ENCODE measurements around the gene ABLIM2.

The ABLIM2 gene

DNA sequence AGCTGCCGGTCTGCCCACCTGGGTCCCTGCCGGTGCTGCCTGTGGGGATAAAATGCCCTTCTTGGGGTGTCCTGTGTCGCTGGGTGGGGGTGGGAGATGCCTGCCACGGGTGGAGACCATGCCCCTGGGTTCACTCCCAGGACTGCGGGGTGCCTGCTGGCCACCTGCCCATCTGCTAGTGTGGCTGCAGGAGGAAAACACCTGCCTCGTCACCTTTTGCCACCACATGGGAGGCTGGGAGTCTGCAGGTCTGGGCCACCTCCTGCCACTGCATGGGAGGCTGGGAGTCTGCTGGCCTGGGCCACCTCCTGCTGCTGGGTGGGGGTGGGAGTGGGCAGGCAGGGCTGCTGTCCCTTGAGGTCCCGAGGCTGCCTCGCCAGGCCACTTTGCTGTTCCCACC, 160.2 kb downstream of the ABLIM2 start:
- no peak for DNase-seq

DNA sequence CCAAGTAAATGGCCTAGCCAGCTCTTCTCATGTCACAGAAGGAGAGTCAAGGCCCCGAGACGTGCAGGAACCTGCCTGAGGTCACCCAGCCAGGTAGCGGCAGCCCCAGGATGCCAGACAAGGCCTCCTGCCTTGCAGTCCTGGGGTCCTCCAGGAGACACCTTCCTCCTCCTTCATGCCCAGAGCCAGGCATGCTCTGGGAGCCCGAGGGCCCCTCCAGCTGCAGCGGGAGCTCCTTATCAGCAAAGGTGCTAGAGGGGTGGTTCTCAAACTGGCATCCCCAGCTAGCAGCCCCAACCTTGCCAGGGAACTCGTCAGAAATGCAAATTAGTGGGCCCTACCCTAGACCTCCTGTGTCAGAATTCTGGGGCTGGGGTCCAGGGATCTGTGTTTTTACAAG, 162.7 kb downstream of the ABLIM2 start:
- DNase-seq: no peak

DNA sequence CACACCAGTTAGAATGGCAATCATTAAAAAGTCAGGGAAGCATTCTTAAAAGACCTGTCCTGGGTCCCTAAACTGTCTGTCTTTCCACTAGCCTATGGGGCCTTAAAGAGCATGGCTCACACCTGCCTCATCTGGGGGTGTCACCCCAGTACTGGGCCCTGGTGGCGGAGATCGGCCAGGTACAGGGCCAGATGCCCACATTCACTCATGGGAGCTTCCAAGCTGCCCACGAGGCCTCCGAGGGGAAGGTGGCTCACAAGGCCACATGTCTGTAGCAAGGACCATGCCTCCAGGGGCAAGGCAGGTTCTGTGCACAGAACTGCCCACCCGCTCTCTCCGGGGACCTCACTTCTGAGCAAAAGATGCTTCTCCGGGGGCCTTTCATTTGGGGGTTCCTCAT, 163.5 kb downstream of the ABLIM2 start:
- no peak for DNase-seq

DNA sequence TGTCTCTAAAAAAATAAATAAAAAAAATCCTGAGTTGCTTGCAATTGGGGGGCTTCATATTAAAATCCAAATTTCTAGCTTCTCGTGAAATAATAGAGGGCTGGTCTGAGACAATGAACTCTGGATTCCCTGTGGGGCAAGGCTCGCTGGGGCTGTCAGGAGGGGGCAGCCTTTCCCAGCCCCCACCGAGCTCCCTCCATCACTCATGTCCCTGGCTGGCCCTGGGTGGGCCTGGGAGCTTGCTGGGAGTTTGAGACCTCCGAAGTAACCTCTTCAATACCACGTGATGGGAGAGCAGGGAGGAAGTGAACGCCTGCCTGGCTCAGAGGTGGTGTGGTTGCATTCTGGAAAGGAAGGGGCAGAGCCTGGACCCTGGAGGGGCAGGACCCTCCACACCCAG, 164.9 kb downstream of the ABLIM2 start:
- DNase-seq: no peak

DNA sequence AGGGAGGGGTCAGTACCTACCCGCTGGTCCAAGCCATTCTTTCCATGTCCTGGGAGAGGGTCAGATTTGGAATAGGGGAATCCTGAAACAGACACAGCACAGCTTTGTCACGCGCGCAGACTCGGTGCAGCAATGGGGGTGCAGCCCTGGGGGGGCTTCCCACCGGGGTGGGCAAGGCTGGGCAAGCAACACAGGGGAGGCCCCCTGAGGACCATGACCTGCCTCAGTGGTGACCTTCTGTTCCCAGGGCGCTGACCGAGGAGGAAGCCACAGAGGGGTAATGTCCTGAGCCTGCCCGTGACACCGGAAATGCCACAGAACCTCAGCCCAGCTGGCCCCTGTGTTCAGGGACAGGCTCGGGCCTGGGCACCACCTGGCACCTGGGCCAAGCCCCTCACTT, 165.8 kb downstream of the ABLIM2 start:
- no peak for DNase-seq

DNA sequence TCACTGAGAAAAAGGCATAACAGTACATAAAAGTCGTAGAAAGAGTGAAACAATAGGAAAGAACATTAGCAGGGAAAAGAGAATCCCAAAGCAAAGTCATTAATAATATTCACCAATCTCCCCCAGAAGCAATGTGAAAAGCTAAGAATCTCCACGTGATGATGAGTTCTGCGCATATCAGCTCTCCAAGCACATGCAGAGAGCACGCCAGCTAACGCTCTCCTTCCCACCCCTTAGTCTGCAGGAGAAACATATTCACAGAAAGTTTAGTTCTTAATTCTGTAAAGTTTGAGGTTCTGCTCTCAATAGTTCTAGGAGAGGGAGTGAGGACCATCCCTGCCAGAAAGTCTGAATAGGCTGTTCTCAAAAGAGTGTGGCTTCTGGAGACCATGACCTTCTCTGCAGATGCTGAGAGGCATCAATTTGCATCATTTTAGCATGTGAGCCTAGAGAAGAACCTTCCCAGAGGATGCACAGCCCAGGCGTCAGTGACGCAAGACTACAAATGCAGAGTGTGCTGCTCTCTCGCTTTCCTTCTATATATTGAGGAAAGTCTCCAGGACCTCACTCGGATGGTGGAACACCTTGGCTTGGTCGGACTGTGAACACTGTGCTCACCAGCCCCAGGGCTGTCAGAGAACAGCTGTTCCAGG, 167.7 kb downstream of the ABLIM2 start:
- no peak for DNase-seq

DNA sequence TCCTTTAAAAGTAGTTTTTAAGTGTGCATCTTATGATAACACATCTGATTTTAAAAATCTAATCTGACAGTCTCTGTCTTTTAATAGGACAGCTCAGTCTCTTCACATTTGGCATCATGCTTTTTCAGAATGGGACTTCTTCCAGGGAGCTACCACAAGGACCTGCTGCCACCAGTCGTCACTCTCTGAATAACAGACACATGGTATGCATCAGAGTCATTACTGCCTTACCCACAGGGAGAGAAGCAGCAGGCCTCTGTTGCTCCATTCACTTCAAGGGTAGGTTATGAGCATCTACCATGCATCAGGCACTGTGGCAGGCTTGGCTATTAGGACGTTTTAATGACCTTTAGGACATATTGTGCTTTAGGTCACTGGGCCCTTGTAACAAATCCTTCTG, 169.0 kb downstream of the ABLIM2 start:
- DNase-seq: no peak

DNA sequence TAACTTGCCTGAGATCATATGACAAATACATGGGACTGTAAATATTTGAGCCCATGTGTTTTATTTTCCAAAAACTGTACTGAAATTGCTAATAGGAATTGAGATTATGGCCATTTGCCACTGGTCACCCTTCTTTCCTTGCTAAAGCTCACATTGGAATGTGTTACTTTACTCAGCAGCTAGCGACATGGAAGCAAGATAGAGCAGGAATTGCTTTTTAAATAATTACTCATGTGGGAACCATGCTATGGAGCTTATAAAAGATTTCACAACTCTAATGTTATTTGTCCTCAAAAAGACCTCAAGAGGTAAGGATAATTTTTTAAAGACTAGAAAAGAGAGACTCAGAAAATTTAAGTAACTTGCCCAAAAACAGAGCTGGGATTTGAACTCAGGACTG, 170.2 kb downstream of the ABLIM2 start:
- DNase-seq: no peak

DNA sequence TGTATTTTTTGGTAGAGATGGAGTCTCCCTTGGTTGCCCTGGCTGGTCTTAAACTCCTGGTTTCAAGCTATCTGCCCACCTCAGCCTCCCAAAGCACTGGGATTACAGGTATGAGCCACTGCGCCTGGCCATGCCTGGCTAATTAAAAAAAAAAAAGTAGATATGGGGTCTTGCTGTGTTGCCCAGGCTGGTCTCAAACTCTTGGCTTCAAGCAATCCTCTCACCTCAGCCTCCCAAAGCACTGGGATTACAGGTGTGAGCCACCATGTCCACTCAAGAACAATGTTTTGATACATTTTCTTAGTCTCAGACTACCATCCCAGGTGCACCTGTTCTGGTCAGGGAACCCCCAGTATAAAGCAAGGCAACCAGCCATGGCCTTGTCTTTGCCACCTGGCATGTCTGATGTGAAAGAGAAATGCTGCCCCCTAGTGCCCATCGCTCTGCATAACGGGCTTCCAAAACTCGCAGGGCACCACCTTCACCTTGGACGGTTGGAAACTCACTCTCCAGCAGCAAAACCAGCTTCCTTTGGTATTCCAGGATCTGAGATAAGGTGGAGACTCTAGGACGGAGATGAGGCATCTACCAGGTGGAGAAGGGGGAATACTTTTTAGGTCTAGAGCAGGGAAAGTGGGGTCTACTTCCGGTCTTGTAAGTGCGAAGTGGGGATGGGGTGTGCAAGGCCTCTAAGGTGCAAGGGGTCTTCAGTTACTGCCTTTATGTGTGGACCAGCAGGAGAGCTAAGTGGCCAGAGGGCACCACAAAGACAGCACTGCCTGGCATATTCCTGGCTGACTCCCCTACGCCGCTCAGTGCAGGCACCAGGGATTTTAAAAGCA, 171.2 kb downstream of the ABLIM2 start:
- DNase-seq: peak; percentile 10 to 64

DNA sequence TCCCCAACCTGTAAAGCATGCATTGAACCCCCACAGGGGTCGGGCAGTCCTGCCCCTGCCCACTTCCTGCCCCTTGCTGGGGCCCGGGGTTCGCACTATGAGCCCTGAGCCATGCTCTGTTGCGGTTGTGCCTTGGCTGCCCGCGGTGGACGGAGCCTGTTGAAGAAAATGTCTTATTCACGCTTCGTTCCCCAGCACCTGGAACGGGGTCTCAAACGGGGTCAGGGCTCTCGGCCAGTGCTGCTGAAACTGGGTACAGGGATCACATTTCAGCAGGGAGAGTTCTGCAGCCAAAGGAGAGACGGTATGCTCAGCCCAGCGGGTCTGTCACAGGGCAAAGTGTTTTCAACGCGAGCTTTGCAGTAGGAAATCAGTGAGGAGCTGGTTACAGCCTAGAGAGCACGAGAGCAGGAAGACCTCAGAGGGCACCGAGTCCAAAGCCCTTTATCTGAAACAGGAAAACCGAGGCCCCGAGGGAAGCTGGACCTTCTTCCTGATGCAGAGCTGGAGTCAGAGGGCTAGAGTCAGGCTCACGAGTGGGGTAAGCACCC, 172.6 kb downstream of the ABLIM2 start:
- DNase-seq: no peak

DNA sequence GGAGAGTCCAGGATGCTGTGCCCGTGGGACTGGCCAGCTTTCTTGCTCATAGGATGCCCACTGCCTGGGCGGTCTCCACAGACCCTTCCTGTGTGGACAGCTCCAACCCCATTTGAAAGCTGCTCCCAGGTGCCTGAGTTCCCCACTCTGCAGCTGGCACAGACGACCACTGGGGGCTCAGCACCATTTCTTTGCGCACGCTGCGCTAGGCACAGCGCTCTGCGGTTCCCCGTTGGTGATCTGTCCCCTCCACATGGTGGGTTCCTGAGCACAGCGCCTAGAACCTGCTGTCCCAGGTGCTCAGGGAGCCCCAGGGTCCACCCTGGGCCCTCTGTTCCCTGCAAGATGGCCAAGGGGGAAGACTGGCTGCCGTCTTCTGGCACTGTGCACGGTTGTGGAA, 173.5 kb downstream of the ABLIM2 start:
- no peak for DNase-seq

DNA sequence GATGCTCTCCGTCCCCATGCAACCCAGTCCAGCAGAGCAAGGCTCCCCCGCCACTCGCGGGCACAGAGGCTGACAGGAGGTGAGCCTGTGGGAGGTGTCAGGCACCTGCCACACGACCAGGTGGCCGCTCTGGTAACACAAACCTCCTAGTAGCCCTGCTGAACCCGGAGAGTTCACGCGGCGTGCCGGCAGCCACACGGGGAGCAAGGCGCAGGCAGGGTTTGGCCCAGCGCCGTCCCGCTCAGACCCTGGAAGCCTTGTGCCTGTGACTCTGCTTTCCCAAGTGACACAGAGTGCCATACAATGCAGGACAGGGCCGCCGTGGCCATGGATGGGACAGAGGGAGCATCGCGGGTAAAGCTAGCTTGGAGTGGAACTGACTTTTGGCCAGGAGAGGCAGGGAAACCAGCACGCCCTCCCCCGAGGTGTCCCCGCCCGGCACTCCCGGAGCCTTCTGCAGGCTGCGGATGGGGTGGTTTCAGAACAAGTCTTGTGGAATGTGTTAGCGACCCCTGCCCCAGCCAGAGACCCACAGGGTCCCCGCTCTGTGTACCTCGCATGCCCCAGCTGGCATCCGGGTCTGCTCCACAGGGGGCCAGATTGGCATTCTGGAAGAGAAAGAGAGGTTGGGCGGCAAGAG, 174.2 kb downstream of the ABLIM2 start:
- DNase-seq: no peak

DNA sequence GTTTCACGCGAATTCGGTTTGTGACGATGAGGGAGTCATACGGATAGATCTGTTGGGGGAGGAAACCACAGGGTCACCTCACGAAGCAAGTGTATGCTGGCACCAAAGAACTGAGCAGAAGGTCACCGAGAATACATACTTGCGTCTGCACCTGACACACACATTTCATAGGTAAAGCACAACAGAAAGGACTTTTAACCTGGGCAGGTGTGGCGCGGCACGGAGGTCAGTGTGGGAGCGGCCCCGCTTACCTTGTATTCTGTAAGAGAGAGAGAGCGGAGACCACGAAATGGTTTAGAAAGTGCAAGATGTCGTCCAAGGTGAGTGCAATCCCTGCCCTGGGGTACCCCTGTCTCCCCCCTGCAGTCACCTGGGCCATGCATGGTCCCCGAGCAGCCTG, 175.3 kb downstream of the ABLIM2 start:
- DNase-seq: no peak

DNA sequence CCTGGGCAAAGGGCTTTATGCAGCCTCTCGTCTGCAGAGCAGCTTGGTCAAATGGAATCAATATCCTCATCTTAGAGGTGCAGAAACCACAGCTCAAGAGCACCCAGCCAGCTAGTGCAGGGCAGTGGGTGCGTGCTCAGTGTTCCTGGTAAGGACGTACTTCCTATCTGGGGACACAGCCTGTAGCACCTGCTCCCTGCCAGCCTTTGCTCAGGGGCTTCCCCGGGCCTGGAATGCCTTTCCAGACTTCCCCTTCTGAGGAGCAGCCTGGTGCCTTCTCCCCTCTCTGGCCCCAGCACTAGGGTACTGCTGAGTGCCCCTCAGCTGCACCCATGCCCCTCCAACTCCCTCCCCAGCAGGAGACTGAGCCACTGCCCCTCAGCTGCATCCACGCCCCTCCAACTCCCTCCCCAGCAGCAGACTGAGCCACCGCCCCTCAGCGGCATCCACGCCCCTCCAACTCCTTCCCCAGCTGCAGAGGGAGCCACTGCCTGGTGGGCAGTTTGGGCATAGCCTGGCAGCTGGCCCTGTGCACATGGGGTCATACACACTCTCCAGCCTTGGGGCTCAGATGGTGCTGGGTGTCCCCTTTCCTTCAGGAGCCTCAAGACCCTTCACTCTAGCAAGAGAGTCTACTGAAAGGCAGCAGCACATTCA, 176.7 kb downstream of the ABLIM2 start:
- DNase-seq: no peak

DNA sequence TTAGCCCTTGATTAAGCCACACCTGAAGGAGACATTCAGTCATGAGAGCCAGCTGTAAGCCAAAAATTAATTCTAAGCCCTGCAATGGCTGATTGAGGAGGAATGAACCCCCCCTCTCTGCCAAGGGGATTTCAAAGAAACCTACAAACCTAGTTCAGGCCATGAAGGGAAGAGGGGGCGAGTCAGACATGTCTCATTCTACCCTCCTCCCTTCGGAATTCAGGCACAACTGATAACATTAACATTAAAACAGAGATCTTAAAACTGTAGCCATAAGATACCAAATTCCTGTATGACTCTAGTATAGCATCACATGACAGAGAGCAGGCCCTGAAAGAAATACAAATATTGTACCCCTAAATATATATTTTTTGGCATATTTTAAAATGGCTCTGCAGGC, 178.6 kb downstream of the ABLIM2 start:
- DNase-seq: no peak

DNA sequence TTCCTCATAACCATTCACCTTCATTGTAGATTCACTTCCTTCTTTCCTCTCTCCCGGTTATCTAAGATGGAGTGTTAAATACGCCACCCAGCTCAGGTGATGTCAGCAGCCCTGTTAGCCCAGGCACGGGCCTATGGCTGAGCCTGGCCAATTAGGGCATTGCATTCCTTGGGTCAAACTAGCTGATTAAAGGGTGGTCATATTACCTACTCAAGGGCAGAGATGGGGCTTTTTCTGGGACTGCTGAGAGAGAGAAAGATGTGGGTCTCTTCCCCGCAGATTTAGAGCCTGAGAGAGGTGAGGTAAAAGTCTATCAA, 179.0 kb downstream of the ABLIM2 start:
- DNase-seq: no peak

DNA sequence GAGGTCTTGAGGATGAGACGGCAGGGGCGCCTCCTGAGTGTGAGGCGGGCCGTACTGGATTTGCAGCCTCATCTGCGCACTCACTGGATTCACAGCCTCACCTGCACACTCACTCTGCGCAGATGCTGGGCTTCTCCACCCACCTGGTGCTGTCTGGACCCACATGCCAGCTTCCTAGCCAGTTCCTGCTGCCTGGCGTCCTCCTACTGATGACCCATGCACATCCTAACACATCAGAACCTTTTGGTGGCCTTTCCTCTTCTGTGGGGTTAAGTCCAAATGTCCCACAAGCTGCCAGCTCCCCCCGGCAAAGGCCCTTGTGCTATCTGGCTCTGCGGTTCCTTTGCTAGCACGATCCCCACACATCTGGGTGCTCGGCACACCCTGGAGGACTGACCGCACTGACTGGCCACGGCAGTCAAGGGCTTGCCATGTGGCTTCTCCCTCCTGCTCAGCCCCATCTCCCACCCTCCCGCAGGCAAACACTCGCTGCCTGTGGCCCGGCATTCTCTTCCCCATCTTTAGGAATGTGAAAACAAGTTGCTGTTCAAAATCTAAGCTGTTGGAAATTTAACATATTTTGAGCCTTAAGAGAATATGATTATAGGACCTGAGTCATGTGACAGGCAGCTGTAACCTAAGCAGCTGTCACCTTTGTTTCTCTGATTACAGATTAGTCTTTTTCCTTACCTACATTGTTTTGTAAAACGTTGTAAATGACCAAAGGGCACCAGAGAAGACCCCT, 179.5 kb downstream of the ABLIM2 start:
- no peak for DNase-seq

DNA sequence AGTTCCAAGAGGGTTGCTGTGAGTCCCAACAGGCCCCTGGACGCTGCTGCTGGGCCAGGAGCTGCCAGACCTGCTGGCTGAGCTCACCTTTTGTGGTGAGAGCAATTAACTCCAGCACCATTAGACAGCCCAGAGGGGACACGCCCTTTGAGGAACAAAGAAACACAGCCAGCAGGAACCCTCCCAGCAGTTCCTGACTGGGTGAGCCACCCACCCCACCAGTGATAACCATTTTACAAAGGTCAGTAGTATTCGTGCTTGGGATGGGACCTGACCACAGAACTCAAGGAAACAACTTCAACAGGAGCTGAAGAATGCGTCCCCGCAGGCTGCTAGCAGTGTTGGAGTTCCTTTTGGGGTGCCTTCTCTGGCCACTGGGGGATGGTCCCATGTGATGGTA, 180.1 kb downstream of the ABLIM2 start:
- no peak for DNase-seq

DNA sequence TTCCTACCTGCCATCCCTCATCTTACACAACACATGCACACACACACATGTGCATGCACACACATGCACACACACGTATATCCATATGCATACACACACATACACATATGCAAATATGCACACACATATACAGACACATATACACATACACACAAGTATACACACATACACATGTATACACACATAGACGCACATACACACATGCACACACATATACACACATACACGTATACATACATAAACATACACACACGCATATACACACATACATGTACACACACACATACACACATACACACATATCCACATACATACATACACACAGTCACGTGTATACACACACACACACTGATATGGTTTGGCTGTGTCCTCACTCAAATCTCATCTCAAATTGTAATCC, 182.0 kb downstream of the ABLIM2 start:
- no peak for DNase-seq

DNA sequence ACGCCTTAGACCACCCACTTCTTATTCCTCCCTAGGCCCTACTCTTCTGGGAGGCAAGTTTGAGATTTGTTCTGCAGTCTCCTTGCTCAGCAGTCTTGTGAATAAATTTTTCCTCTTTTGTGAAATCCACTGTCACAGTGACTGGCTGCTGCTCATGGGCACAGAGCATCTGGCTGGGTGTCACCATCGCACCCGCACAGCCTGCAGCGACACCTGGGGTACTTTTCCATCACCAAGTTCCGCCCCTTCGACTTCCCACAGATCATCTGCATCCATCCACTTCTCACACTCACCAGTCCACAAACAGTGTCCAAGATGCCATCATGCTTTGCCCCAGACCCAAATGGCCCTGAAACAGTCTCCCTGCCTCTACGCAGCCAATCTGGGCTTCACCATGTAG, 182.6 kb downstream of the ABLIM2 start:
- no peak for DNase-seq

DNA sequence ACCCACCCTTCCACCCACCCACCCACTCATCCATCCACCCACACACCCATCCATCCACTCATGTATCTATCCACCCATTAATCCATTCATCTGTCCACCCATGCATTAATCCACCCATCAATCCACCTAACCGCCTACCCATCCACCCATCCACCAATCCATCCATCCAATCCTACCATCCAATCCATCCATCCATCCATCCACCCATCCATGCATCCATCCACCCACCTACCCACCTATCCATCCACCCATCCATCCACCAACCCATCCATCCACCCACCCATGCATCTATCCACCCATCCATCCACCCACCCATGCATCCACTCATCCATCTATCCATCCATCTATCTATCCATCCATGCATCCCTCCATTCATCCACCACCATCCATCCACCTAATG, 184.2 kb downstream of the ABLIM2 start:
- DNase-seq: no peak

DNA sequence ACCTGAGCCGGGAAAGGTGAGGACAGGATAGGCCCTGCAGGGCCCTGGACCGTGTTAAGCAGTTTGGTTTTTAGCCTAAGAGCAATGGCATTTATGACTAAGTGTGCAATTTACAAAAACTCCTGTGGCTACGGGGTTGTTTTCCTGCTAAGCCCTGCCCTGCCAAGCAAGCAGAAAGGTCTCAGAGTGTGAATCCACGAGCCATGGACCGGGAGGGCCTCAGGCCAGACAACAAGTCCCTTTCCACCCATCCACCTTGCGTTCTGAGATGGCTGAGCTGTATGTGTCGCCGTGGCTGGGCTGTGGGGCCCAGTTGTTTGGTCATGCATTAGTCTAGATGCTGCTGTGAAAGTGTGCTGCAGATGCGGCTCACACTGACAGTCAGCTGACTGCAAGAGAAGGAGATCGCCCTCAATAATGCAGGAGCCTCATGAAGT, 185.1 kb downstream of the ABLIM2 start:
- no peak for DNase-seq
